HepG2 (cell line): Measurements from ENCODE around the gene SINHCAF. TPM values are rescaled to one million over a fixed set of nuclear protein-coding genes. Genes with fewer than 3 reads are reported as not detected.
A peak's percentile ranks its signal among the peaks of the same experiment; 100 is the strongest.

Experiments used
- ATAC-seq: fragments of 200-7000 bp; cut with Tn5 transposase; 3 replicates; pipeline ENCODE4 v1.9.1; 2020; ENCODE audit warnings: mild to moderate bottlenecking, moderate library complexity
- Bru-seq: library from RNA; stranded (reverse); fragments of 400-500 nt; gene quantifications from one replicate; lab custom pipeline; 2021; lab: Mats Ljungman, UMichigan
- BruChase-seq, 2 experiments: library from RNA; stranded (reverse); fragments of 400-500 nt; gene quantifications; one replicate each; lab custom pipeline; 2021; lab: Mats Ljungman, UMichigan
- BruUV-seq: library from RNA; stranded (reverse); fragments of 400-500 nt; replicated peaks from 2 replicates; lab custom pipeline; 2021; lab: Mats Ljungman, UMichigan
- CTCF ChIA-PET: fragments of 300-600 bp; formaldehyde crosslinking; extraction: SDS; loops from one replicate; lab custom pipeline; 2021; ENCODE audit warnings: low total read pairs, inconsistent platforms, low intra/inter-chr PET ratio; lab: Yijun Ruan, JAX
- POLR2A ChIA-PET: fragments of 350-600 bp; sonication (Branson Sonifier 250); formaldehyde crosslinking; loops from one replicate; lab custom pipeline; 2020; ENCODE audit warnings: antibody characterized with exemption, inconsistent platforms; lab: Yijun Ruan, JAX
- DNase-seq: peaks from one replicate; pipeline ENCODE4 v3.0.0-alpha.2; 2015; ENCODE audit warnings: low spot score
- FAIRE-seq: peaks from 3 replicates; lab custom pipeline; 2011; peaks lifted over from hg19 to GRCh38; lab: Jason Lieb, UNC
- H2AFZ ChIP-seq: one replicate; pipeline ENCODE4 v1.6.1; 2011; ENCODE audit warnings: low read length, inconsistent platforms
- H3K27ac ChIP-seq: fragments of 300-600 bp; 3 replicates; pipeline ENCODE4 v1.8.0; 2011; ENCODE audit warnings: mixed run types, mild to moderate bottlenecking, mixed read lengths, low read length, inconsistent platforms; ENCODE audit not compliant: insufficient read depth; ENCODE audit errors: extremely low read length
- H3K27me3 ChIP-seq, 2 experiments: fragments of 200-600 bp in 1 of 2; 2 replicates in 1 of 2; 3 replicates in 1 of 2; pipeline versions ENCODE4 v1.6.0 to v1.8.0; 2011; ENCODE audit warnings: low read length in 2 of 2, mild to moderate bottlenecking in 2 of 2, moderate library complexity in 2 of 2, inconsistent platforms in 1 of 2; ENCODE audit not compliant: insufficient read depth in 2 of 2, control insufficient read depth in 1 of 2
- H3K36me3 ChIP-seq, 2 experiments: fragments of 200-600 bp in 1 of 2; replicated peaks in 1 of 2; 2 replicates in 1 of 2; 3 replicates in 1 of 2; pipeline versions ENCODE4 v1.5.1 to v1.8.0; 2011; ENCODE audit warnings: low read length in 2 of 2, inconsistent platforms in 1 of 2; ENCODE audit not compliant: insufficient read depth in 2 of 2, control insufficient read depth in 1 of 2
- H3K4me1 ChIP-seq: 2 replicates; pipeline ENCODE4 v1.5.1; 2012; ENCODE audit warnings: low read length, inconsistent platforms; ENCODE audit not compliant: insufficient read depth
- H3K4me2 ChIP-seq: 2 replicates; pipeline ENCODE4 v1.6.0; 2011; ENCODE audit warnings: low read depth, low read length, inconsistent platforms
- H3K4me3 ChIP-seq, 3 experiments: fragments of 200-600 bp in 1 of 3; sonication (generic), shearing (Covaris generic) in 1 of 3; replicated peaks in 1 of 3; 2 replicates each; pipeline ENCODE4 v1.5.1; 2011 to 2016; ENCODE audit warnings: low read length in 3 of 3, inconsistent platforms in 2 of 3, low read depth in 2 of 3, mild to moderate bottlenecking in 2 of 3, control low read depth in 1 of 3, mixed read lengths in 1 of 3; ENCODE audit not compliant: insufficient read depth in 1 of 3
- H3K79me2 ChIP-seq: one replicate; pipeline ENCODE4 v1.6.1; 2011; ENCODE audit warnings: low read length, inconsistent platforms; ENCODE audit not compliant: insufficient read depth
- H3K9ac ChIP-seq: 2 replicates; pipeline ENCODE4 v1.6.0; 2011; ENCODE audit warnings: mild to moderate bottlenecking, low read depth, low read length, inconsistent platforms; ENCODE audit not compliant: insufficient read depth
- H3K9me3 ChIP-seq: 2 replicates; pipeline ENCODE4 v1.5.1; 2012; ENCODE audit warnings: mild to moderate bottlenecking, low read length
- H4K20me1 ChIP-seq: 2 replicates; pipeline ENCODE4 v1.6.0; 2011; ENCODE audit warnings: inconsistent platforms, mild to moderate bottlenecking, low read length, moderate library complexity; ENCODE audit not compliant: insufficient read depth
- MLXIP ChIP-seq: sonication (generic); formaldehyde crosslinking; IDR thresholded peaks from 2 replicates; pipeline ENCODE4 v1.9.0; 2021; ENCODE audit warnings: missing genetic modification reagents, borderline replicate concordance
- TP53 ChIP-seq: sonication (generic); formaldehyde crosslinking; conservative IDR thresholded peaks from 2 replicates; pipeline ENCODE4 v1.4.0; 2020; ENCODE audit warnings: missing genetic modification reagents
- ZBED4 ChIP-seq: sonication (generic); formaldehyde crosslinking; IDR thresholded peaks from 2 replicates; pipeline ENCODE4 v1.4.0; 2020; ENCODE audit warnings: missing genetic modification reagents, borderline replicate concordance
- ZFP1 ChIP-seq: IDR thresholded peaks from 2 replicates; pipeline ENCODE4 v1.6.1; 2016
- ZNF18 ChIP-seq: sonication (generic); formaldehyde crosslinking; IDR thresholded peaks from 2 replicates; pipeline ENCODE4 v1.8.0; 2022; ENCODE audit warnings: mild to moderate bottlenecking, missing genetic modification reagents; ENCODE audit not compliant: insufficient replicate concordance
- ZNF556 ChIP-seq: sonication (generic); formaldehyde crosslinking; IDR thresholded peaks from 2 replicates; pipeline ENCODE4 v1.4.0; 2020; ENCODE audit warnings: mild to moderate bottlenecking, missing genetic modification reagents, borderline replicate concordance
- WGBS: methylation state at CpG from one replicate; pipeline ENCODE4 v1.1.6; 2017; ENCODE audit warnings: low lambda C conversion rate; 5-methylcytosine and 5-hydroxymethylcytosine counted together
- in situ Hi-C: cut with HindIII; loops from 2 replicates; pipeline ENCODE4 v1.10.0; 2017; ENCODE audit warnings: low pct_unique_long_range_greater_than_20kb; ENCODE audit not compliant: extremely low pct_ligation_motif_present
- intact Hi-C: fragments of 100-400 bp; cut with micrococcal nuclease; formaldehyde crosslinking; loops from one replicate; pipeline ENCODE4 v1.10.0; 2022; ENCODE audit not compliant: unreplicated experiment
- long read RNA-seq, 2 experiments: library from RNA in 1 of 2; library from polyadenylated mRNA in 1 of 2; stranded (forward) in 1 of 2; unstranded in 1 of 2; transcript quantifications; one replicate each; pipeline ENCODE4 v2.0.0, GENCODE V29; 2019 to 2022
- polyA minus RNA-seq, 3 experiments: library from RNA; depleted of rRNA, polyadenylated mRNA; stranded (reverse); fragments of >200 nt; gene quantifications; 2 replicates each; pipeline ENCODE4 v1.2.3, GENCODE V29; 2011; ENCODE audit warnings: low replicate concordance in 1 of 3
- polyA plus RNA-seq, 8 experiments: library from polyadenylated mRNA; depleted of rRNA in 3 of 8; stranded (reverse) in 7 of 8; unstranded in 1 of 8; fragments of >200 nt; fragmentation: Illumina TruSeq in 4 of 8; extraction: Trizol in 4 of 8; gene quantifications; 2 replicates each; pipeline versions ENCODE4 v1.2.1 to v1.2.3, GENCODE V29; 2011 to 2016; ENCODE audit warnings: low read depth in 4 of 8, missing spikeins in 1 of 8, mixed read lengths in 1 of 8; ENCODE audit not compliant: insufficient read depth in 1 of 8
- total RNA-seq, 5 experiments: library from RNA; depleted of rRNA; stranded (reverse); fragments of >200 nt; fragmentation: Illumina TruSeq; extraction: Trizol; gene quantifications; 2 replicates each; pipeline ENCODE4 v1.2.3, GENCODE V29; 2016; ENCODE audit warnings: low read depth in 1 of 5

The SINHCAF gene
- total RNA-seq (2016; rRNA removed; fragmentation: Illumina TruSeq; extraction: Trizol) (97.8 and 132 TPM in 2 replicates), polyA plus RNA-seq (2011; rRNA removed) (36.8 and 54.6 TPM in 2 replicates), polyA minus RNA-seq (2011; rRNA and poly(A)+ RNA removed; ENCODE audit: low replicate concordance) (24.4 and 32.5 TPM in 2 replicates), Bru-seq, nascent RNA (percentile 96 among the genes with signal in this experiment), BruChase-seq, experiment 1, labeled RNA remaining after a 6-hour chase (percentile 94 among the genes with signal in this experiment), BruChase-seq, experiment 2, labeled RNA remaining after a 2-hour chase (percentile 94 among the genes with signal in this experiment)
- 22.6 and 27.1 TPM in 2 replicates for total RNA-seq (2016; cell fraction: cytosol; rRNA removed; fragmentation: Illumina TruSeq; extraction: Trizol; ENCODE audit: low read depth)
- total RNA-seq (2016; cell fraction: insoluble cytoplasmic fraction; rRNA removed; fragmentation: Illumina TruSeq; extraction: Trizol), result 99.7 and 134 TPM in 2 replicates
- total RNA-seq (2016; cell fraction: membrane; rRNA removed; fragmentation: Illumina TruSeq; extraction: Trizol), result 62.6 and 68.2 TPM in 2 replicates
- total RNA-seq (2016; cell fraction: nucleus; rRNA removed; fragmentation: Illumina TruSeq; extraction: Trizol), result 46.7 and 57.7 TPM in 2 replicates
- 24.7 and 38.2 TPM in 2 replicates for polyA plus RNA-seq (2011; cell fraction: cytosol; rRNA removed)
- polyA plus RNA-seq (2011; cell fraction: nucleus; rRNA removed), result 17.1 and 19.0 TPM in 2 replicates
- polyA plus RNA-seq (2012), result 60.8 and 80.1 TPM in 2 replicates
- 8.1 and 9.8 TPM in 2 replicates for polyA plus RNA-seq (2016; cell fraction: cytosol; fragmentation: Illumina TruSeq; extraction: Trizol; ENCODE audit: low read depth)
- 133 and 138 TPM in 2 replicates for polyA plus RNA-seq (2016; cell fraction: insoluble cytoplasmic fraction; fragmentation: Illumina TruSeq; extraction: Trizol; ENCODE audit: low read depth)
- 34.0 and 34.6 TPM in 2 replicates for polyA plus RNA-seq (2016; cell fraction: membrane; fragmentation: Illumina TruSeq; extraction: Trizol; ENCODE audit: low read depth)
- 59.8 and 60.8 TPM in 2 replicates for polyA plus RNA-seq (2016; cell fraction: nucleus; fragmentation: Illumina TruSeq; extraction: Trizol; ENCODE audit: insufficient read depth, low read depth)
- polyA minus RNA-seq (2011; cell fraction: cytosol; rRNA and poly(A)+ RNA removed), result 51.2 and 59.7 TPM in 2 replicates
- 68.4 and 72.5 TPM in 2 replicates for polyA minus RNA-seq (2011; cell fraction: nucleus; rRNA and poly(A)+ RNA removed)
- long read RNA-seq, experiment 1, transcript SINHCAF-201 (6 exons, 3,163 nt), result major isoform, 43 of 65 reads
- long read RNA-seq, experiment 1, partial matches to known transcripts, result 3 of 65 reads
- long read RNA-seq, experiment 1, other reads (novel, unspliced or antisense), result 17 of 65 reads
- long read RNA-seq, experiment 2, transcript SINHCAF-201 (6 exons, 3,163 nt), result major isoform, 22 of 53 reads
- long read RNA-seq, experiment 2, partial matches to known transcripts, result 11 of 53 reads
- long read RNA-seq, experiment 2, other reads (novel, unspliced or antisense), result 17 of 53 reads

- intact Hi-C loops, result loop anchor here (1.0 to 5.0 kb wide), 4 partner anchors 29 to 401 kb away; partner anchors contain the start of gene AMN1
- peak within 1 kb of the TSS; percentile 94 for H3K4me2 ChIP-seq
- peaks cover 48% of the 10 kb centered on the region for H3K79me2 ChIP-seq
- H3K36me3 ChIP-seq, result no peaks in the 10 kb centered on the region; a peak in 1 of 5 replicates
- FAIRE-seq (peak; percentile 32), DNase-seq (peak; percentile 99), ATAC-seq (peak; percentile 77)
- 1% methylated on average over 33 of the region's 55 CpGs for WGBS
- H2AFZ ChIP-seq, result peak within 1 kb of the TSS; percentile 39
- in situ Hi-C loops, result no loop called here
- no peaks in the 10 kb centered on the region for H3K9me3 ChIP-seq
- H3K9ac ChIP-seq, result peak within 1 kb of the TSS; percentile 93
- no peaks in the 10 kb centered on the region; a peak in 2 of 5 replicates for H3K27me3 ChIP-seq
- peak within 1 kb of the TSS; percentile 73 to 88 (median 80) for H3K4me3 ChIP-seq
- H3K4me1 ChIP-seq, result peaks cover 31% of the 10 kb centered on the region
- peaks cover 26% of the 10 kb centered on the region for H4K20me1 ChIP-seq
- ChIA-PET POLR2A (interaction anchor here (0.6 to 1.7 kb wide), 13 partner anchors 12 to 1571 kb away, joined by 3 to 14 read pairs (median 4); partner anchors contain the start of genes DENND5B and PKP2), CTCF (no interaction called here)
- peak within 1 kb of the TSS; percentile 86 for H3K27ac ChIP-seq
- BruUV-seq, result no TSS peak
- TF ChIP-seq ZFP1 (CRISPR knock-in tag), result no peak
- TF ChIP-seq ZNF556 (CRISPR knock-in tag), result no peak
- TF ChIP-seq ZNF18 (CRISPR knock-in tag), result no peak
- no peak for TF ChIP-seq TP53 (CRISPR knock-in tag)
- TF ChIP-seq MLXIP, result no peak
- TF ChIP-seq ZBED4 (CRISPR knock-in tag), result 0 out of 2 replicates have a peak, but pooled peaks have one; percentile 38
These were observed at the start of gene SINHCAF for GRCh38 chr12:31325877-31326631. Gene SINHCAF (minus strand): TSS chr12:31326150. CDS start chr12:31298204, 27,946 bp downstream.
